Osteocyte (in vitro differentiated cells): ENCODE measurements around the gene DMRTA2. TPM values are rescaled to one million over a fixed set of nuclear protein-coding genes. Genes with fewer than 3 reads are reported as not detected.

ENCODE experiments used
- DNase-seq: peaks from one replicate; pipeline ENCODE4 v3.0.0; 2021; ENCODE audit warnings: mixed read lengths; ENCODE audit not compliant: unreplicated experiment; ENCODE audit errors: extremely low spot score
- H3K27ac Mint-ChIP-seq: one replicate; pipeline ENCODE4 v1.8.0; 2021; ENCODE audit warnings: mild to moderate bottlenecking, mixed read lengths; ENCODE audit not compliant: unreplicated experiment
- H3K27me3 Mint-ChIP-seq: one replicate; pipeline ENCODE4 v1.8.0; 2021; ENCODE audit warnings: mixed read lengths; ENCODE audit not compliant: unreplicated experiment
- H3K36me3 Mint-ChIP-seq: one replicate; pipeline ENCODE4 v1.8.0; 2021; ENCODE audit warnings: mixed read lengths; ENCODE audit not compliant: unreplicated experiment
- H3K4me1 Mint-ChIP-seq: one replicate; pipeline ENCODE4 v1.8.0; 2021; ENCODE audit warnings: mixed read lengths; ENCODE audit not compliant: unreplicated experiment
- H3K4me3 Mint-ChIP-seq: one replicate; pipeline ENCODE4 v1.8.0; 2021; ENCODE audit warnings: mild to moderate bottlenecking, moderate library complexity, mixed read lengths; ENCODE audit not compliant: unreplicated experiment
- H3K9me3 Mint-ChIP-seq: one replicate; pipeline ENCODE4 v1.8.0; 2021; ENCODE audit warnings: mixed read lengths; ENCODE audit not compliant: unreplicated experiment
- CTCF ChIP-seq: fragments of 200-600 bp; sonication (generic); IDR thresholded peaks from 2 replicates; pipeline ENCODE4 v1.5.0; 2021; ENCODE audit warnings: antibody characterized with exemption, mild to moderate bottlenecking, moderate library complexity
- long read RNA-seq: library from polyadenylated mRNA; unstranded; transcript quantifications from one replicate; pipeline ENCODE4 v2.0.0, GENCODE V29; 2021
- total RNA-seq: library from RNA; stranded (reverse); gene quantifications from 2 replicates; pipeline ENCODE4 v1.2.1, GENCODE V29; 2021

DMRTA2 gene
- total RNA-seq = 0.19 TPM in 1 of 2 replicates, not detected in the other
- long read RNA-seq = 0 reads

- peak within 1 kb of the TSS; percentile 73 for H3K4me3 Mint-ChIP-seq
- peaks cover 4% of the 10 kb centered on the region for H3K36me3 Mint-ChIP-seq
- peak within 1 kb of the TSS; percentile 10 for H3K27ac Mint-ChIP-seq
- TF ChIP-seq CTCF = no peak
- no peaks in the 10 kb centered on the region for H3K9me3 Mint-ChIP-seq
- no peak for DNase-seq
- peaks cover 61% of the 10 kb centered on the region for H3K4me1 Mint-ChIP-seq
- peaks cover 79% of the 10 kb centered on the region for H3K27me3 Mint-ChIP-seq
Observed at GRCh38 chr1:50422946-50423669, at the start of gene DMRTA2. TSS of gene DMRTA2 (minus strand) at chr1:50423443. CDS start at chr1:50421536, 1,907 bp downstream.

- DNase-seq = no peak
- H3K27me3 Mint-ChIP-seq = no peaks in the 10 kb centered on the region
- H3K4me3 Mint-ChIP-seq = no peak overlapping the region
- H3K4me1 Mint-ChIP-seq = no peaks in the 10 kb centered on the region
- TF ChIP-seq CTCF = no peak
- H3K27ac Mint-ChIP-seq = no peak overlapping the region
- no peaks in the 10 kb centered on the region for H3K9me3 Mint-ChIP-seq
- peaks cover 12% of the 10 kb centered on the region for H3K36me3 Mint-ChIP-seq
Observed at GRCh38 chr1:50471967-50472366, 48.7 kb upstream of the DMRTA2 start.

- Mint-ChIP-seq H3K4me3 (no peak overlapping the region), H3K9me3 (no peaks in the 10 kb centered on the region), H3K27ac (no peak overlapping the region), H3K36me3 (peaks cover 3% of the 10 kb centered on the region), H3K27me3 (no peaks in the 10 kb centered on the region), H3K4me1 (no peaks in the 10 kb centered on the region)
- DNase-seq = no peak
- TF ChIP-seq CTCF = no peak
Observed at GRCh38 chr1:50462964-50463363, 39.7 kb upstream of the DMRTA2 start.

GRCh38 chr1:50458507-50458906 lies 35.3 kb upstream of the DMRTA2 start:
- Mint-ChIP-seq H3K4me1 (no peaks in the 10 kb centered on the region), H3K4me3 (no peak overlapping the region), H3K36me3 (peaks cover 3% of the 10 kb centered on the region), H3K27me3 (no peaks in the 10 kb centered on the region), H3K9me3 (no peaks in the 10 kb centered on the region), H3K27ac (no peak overlapping the region)
- DNase-seq = no peak
- TF ChIP-seq CTCF = no peak

- Mint-ChIP-seq H3K4me3 (no peak overlapping the region), H3K27ac (no peak overlapping the region), H3K4me1 (no peaks in the 10 kb centered on the region), H3K27me3 (no peaks in the 10 kb centered on the region), H3K36me3 (peaks cover 5% of the 10 kb centered on the region), H3K9me3 (no peaks in the 10 kb centered on the region)
- TF ChIP-seq CTCF = no peak
- no peak for DNase-seq
Observed at GRCh38 chr1:50454911-50455310, 31.7 kb upstream of the DMRTA2 start.
